Measurements from ENCODE around the gene BCL2L2.
"Not testable (repeated sequence)": the region's sequence is repeated elsewhere in the genome, so short reads cannot be mapped to it uniquely, and the experiment has no call there.

The BCL2L2 gene

DNA sequence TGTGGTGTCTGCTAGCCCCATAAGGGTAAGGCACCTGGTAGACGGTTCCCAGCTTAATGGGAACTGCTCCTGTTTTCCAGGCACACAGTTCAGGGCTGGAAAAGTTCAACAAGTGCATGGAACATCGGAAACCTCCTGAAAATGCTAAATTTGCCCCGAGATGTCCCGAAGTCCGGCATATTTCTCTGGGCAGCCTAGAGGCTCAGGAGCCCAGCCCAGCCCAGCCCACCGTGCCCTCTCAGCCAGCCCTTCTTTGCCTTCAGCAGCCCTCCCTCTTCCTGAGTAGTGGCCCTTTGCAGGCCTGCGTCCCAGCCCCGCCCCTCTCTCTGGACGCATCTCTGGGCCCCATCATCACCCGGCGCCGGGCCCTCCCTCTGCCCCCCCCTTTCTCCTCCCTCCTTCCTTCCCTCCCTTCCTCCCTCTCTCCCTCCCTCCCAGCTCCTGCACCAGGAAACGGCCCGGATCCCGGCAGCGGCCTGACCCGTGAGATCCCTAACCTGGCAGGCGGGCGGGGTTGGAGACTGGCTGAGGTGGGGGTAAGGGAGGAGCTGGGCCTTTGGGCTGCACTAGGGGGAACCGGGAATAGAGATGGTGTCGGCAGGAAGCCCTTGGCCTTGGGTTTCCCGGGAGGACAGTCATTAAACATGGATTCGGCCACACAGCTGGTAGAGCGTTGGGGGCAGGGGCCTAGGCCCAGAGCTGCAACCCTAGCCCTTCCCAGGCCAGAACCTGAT, at the start of gene BCL2L2:
Gene BCL2L2, plus strand, starts transcription at position 422 of the 734 bp plus-strand sequence. CDS start 935 bp downstream, outside the sequence.
- DNase-seq, result peak; percentile 85

DNA sequence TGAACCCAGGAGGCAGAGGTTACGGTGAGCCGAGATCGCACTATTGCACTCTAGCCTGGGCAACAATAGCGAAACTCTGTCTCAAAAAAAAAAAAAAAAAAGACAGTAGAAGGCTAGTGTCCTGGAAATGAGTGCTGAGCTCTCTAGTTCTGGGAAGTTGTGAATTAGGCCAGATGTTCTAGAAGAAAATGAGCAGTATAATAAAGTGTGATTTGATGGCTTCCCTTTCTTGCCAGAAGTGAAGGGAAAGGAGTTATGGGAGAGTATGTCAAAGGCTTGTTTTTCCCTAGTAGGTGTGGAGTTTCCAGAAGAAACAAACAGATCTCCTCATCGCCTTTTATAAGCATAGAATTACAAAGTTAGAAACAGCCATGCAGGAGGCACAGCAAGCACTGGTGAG, 48.4 kb upstream of the BCL2L2 start:
- no peak for DNase-seq

GRCh38 chr14:23259426-23259825, 47.2 kb upstream of the BCL2L2 start:
- no peak for DNase-seq

GRCh38 chr14:23260849-23261248, 45.8 kb upstream of the BCL2L2 start:
- DNase-seq, result not testable (repeated sequence)

DNA sequence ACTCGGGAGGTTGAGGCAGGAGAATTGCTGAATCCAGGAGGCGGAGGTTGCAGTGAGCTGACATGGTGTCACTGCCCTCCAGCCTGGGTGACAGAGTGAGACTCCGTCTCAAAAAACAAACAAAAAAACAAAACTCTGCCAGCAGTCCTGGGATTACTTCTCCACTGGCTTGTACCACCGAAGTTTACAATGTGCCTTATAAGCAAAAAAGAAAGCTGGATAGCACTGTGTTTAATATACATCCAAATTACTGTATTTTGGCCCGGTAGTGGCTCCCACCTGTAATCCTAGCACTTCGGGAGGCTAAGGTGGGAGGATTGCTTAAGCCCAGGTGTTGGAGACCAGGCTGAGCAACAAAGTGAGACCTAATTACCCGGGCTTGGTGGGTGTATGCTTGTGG, 37.4 kb upstream of the BCL2L2 start:
- DNase-seq, result no peak

- no peak for DNase-seq
Observed at GRCh38 chr14:23275412-23275811, 31.2 kb upstream of the BCL2L2 start.

DNA sequence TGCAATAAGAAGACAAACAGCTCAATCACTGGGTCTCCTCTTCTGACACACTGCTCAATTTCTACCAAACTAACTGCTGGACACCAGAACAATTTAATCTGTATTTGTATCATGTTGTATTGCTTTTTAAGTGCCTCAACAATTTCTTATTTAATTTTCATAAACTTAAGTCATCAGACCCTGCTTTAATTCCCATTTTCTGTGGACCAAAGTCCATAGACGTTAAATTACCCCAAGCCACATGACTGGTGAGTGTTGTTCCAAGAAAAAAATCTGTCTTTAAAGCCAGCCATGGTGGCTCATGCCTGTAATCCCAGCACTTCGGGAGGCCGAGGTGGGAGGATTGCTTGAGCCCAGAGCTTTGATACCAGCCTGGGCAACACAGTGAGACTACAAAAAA, 29.4 kb upstream of the BCL2L2 start:
- no peak for DNase-seq

- DNase-seq, result not testable (repeated sequence)
Observed at GRCh38 chr14:23277928-23278327, 28.7 kb upstream of the BCL2L2 start.

GRCh38 chr14:23281247-23281646, 25.4 kb upstream of the BCL2L2 start:
- DNase-seq, result no peak

DNA sequence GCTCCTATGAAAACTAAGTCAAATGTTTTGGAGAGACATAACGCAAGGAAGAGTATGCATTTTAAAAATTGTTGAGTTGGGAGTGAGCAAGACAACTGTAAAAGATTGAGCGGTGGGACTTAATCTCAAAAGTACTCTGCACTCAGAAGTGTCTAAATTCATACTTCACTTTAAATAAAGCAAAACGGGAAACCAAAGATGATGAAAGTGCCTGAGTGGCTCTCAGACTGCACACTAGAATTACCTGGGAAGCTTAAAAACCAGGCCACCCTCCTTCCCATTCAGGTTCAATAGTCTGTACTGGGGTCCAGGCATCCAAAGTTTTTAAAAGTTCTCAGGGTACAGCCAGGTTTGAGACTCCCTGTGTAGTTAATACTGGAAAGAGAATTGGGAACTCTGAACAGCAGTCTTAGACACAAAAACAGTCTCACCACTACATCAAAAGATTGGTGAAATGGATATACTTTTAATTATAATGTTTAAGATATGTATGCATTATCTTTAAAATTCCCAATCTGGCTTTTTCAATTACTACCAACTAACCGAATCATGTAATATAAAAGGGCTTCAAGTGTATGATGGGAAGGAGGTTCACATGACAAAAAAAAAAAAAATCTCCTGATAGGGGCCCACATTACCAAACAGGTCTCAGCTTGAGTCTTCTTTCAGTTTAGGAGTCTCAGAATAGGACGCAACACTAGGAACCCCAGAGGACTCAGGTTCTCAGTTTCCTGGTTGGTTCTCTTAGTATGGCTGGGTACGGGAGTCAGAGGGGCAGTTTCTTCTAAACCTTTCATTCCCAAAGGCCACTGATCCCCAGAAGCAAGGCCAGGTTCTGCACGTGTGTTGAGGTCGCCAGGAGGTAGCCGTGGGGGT, 21.7 kb upstream of the BCL2L2 start:
- DNase-seq, result no peak

DNA sequence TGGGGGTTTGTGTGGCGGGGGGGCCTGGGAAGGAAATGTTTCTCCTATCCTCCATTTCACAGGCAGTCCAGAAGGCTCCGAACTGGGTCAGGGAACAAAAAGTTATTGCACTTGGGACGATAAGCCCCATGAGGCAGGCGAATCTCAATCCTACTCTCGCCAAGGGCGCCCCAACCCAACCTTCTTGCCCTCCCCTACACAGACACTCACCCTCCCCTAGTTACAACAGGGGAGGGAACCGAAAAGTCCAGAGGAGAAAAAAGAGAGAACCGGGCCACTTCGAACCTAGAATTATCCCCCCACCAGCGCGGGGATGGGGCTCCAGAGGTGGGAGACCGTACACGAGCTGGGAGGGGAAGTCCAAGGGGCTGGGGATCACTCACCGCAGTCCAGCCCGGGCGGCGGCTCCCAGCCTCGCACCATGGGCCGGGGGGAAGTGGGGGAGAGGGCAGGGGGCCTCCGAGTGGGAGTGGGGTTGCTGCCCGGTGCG, 21.1 kb upstream of the BCL2L2 start:
- no peak for DNase-seq

DNA sequence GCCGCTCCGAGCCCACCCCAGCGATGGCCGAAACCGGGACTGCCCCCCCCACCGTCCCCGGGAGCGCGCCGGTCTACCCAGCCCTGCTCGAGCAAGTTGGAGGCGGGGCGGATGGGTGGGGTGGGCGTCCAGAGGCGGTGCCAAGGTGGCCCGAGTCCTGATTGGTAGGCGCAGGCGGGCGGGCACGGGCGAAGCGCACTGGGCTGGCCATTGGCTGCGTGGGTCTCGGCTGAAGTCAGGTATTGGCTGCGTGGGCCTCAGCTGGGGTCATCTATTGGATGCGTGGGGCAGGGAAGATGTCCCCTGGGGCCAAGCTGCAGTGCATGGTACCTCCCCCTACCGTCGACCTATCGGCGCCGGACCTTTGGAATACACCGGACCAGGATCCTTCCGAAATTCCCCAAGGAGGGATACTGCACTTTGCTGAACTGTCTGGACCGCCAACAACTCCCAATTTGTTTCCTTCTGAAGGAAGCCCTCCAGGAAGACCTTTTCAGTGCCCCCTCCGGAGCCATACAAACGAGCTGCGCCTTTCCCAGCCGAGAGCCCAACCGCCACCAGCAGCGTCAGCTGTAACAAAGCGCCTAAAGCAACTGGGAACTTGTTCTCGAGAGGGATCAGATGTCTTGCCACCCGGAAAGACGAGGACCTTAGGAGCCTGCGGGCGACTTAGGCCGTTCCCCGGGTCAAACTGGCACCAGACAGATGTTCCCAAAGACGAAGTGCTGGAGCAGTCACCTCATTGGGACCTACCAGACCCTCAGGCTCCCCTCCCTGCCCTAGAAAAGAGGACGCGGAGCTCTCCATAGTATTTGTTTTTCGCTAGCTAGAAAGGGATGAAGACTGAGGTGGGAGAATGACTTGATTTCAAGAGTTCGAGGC, 20.4 kb upstream of the BCL2L2 start, which contains the start of gene HOMEZ:
Gene HOMEZ, minus strand, starts transcription at position 113 of the 882 bp plus-strand sequence. CDS start 180 bp downstream, outside the sequence.
- DNase-seq, result peak; percentile 98

DNA sequence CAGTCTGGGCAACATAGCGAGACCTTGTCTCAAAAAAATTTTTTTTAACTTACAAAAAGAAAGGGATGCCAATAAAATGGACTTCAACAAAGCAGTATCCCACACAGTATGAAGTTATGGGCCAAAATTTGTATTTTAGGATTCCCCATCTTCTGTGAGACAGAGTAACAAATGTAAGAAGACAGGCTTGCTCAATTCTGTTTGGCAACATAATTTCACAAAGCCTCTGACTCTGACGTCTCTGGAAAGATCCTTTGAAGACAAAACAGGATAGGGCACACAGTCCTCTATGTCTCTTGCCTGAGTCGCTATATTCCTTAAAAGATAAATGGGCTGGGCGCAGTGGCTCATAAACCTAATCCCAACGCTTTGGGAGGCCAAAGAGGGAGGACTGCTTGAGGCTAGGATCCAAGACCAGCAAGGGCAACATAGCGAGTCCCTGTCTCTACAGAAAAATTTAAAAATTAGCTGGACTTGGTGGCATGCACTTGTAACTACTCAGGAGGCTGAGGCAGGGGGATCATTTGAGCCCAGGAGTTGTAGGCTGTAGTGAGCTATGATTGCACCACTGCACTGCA, 19.6 kb upstream of the BCL2L2 start:
- DNase-seq, result no peak

- peak; percentile 52 for DNase-seq
Observed at GRCh38 chr14:23294734-23295561, 11.7 kb upstream of the BCL2L2 start.

GRCh38 chr14:23296012-23296777, 10.4 kb upstream of the BCL2L2 start:
- DNase-seq, result no peak

GRCh38 chr14:23297096-23297495, 9.5 kb upstream of the BCL2L2 start:
- no peak for DNase-seq

DNA sequence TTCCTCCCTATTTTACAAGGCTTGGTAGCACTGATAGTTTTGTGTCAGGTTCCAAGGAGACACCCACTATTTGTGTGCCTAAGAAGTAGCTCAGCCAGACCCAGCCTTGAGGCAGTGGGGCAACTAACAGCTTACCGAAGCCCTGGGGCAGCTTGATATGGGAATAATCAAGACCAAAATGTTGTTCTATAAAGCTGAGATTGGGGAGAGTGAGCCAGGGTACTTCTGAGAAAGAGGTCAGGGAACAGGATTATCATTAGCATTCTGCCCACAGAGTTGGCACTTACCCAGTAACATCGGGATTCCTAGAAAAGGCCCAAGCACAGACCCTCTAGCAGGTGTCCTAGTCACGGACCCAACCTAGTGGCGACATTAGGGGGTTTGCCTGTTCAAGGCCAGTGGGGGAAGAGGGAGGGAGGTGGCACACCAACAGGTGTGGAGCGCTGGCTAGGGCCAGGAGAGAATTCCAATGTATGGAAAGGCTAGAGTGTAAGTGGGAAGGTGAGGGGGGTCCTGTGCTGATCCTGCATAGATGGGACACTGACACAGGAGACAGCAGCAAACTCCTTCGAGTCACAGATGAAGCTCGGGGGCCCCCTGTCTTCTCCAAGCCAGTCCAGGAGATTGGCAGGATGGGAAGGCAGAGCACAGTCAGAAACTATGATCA, 8.9 kb upstream of the BCL2L2 start:
- no peak for DNase-seq

DNA sequence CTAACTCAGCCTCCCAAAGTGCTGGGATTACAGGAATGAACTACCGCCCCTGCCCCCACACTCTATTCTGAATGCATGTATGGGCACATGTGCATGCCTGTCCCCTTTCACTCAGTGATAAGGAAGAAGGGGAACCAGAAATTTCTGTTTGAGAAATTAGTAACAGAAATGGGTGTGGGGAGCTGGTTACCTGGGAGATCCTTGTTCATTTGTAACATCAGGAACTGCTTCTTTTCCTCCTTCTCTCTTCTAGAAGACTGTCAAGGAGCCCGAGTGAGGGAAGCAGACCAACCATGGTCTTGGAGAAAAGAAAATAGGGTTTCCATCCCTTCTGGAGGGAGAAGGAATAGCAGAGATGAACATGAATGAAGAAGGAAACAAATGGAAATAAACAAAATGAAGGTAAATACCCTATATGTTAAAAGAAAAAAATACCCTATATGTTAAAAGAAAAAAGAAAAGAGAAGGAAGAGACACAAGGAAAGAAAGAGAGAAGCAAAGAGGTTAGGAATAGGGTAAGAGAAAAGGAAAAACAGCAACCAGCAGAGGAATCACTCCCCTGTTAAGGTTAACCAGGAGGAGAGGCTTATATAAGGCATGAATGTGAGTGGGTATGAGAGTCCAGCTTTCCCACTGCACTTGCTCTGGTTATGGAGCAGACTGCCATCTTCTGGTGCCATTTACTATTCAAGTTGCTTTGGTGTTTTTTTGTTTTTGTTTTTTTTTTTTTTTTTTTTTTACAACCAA, 7.2 kb upstream of the BCL2L2 start:
- DNase-seq, result no peak

DNA sequence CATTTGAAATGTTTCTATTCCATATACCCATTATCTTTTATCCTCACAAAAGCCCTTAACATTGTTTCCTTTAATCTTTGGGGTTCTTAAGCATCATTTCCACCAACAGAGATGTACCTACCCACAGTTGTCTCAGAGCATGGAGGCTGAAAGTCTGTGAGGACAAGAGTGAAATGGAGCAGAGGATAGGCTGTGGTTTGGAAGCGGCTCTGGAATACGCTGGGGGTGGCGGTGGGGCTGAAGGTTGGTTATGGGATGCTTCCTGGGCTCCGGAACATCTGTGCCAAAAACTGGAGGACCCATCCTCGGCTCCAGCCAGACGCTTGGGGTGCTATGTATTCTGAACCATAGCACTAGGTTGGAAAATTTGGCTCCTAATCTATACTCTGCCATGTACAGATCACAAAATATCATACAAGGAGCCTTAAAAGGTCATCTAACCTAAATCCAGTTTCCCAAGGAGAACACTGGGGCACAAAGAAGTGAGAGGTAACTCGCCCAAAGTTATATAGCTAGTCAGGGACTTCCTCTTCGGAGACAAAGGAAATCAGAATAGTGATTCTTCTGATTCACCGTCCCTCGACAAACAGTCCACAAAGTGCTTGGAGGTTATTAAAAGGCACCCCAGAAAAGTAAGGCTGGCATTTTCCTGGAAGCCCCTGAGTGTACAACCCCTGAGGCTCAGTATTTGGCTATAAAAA, 6.5 kb upstream of the BCL2L2 start:
- DNase-seq, result no peak

All from NCI-H774 (cell line).